Endothelial cell (in vitro differentiated cells): ENCODE data around the gene KRTAP10-3. TPM values are rescaled to one million over a fixed set of nuclear protein-coding genes. Genes with fewer than 3 reads are reported as not detected.

Source experiments
- DNase-seq: peaks from one replicate; pipeline ENCODE4 v3.0.0; 2021; ENCODE audit warnings: low spot score
- H3K27ac Mint-ChIP-seq: one replicate; pipeline ENCODE4 v1.8.0; 2021; ENCODE audit warnings: mixed read lengths, inconsistent platforms; ENCODE audit not compliant: unreplicated experiment
- H3K27me3 Mint-ChIP-seq: one replicate; pipeline ENCODE4 v1.8.0; 2021; ENCODE audit warnings: mild to moderate bottlenecking, moderate library complexity, mixed read lengths, inconsistent platforms; ENCODE audit not compliant: unreplicated experiment
- H3K36me3 Mint-ChIP-seq: one replicate; pipeline ENCODE4 v1.8.0; 2021; ENCODE audit warnings: mild to moderate bottlenecking, low read depth, mixed read lengths, inconsistent platforms; ENCODE audit not compliant: unreplicated experiment
- H3K4me1 Mint-ChIP-seq: one replicate; pipeline ENCODE4 v1.8.0; 2021; ENCODE audit warnings: mild to moderate bottlenecking, mixed read lengths, inconsistent platforms; ENCODE audit not compliant: unreplicated experiment
- H3K4me3 Mint-ChIP-seq: one replicate; pipeline ENCODE4 v1.8.0; 2021; ENCODE audit warnings: mild to moderate bottlenecking, mixed read lengths, inconsistent platforms; ENCODE audit not compliant: unreplicated experiment
- H3K9me3 Mint-ChIP-seq: one replicate; pipeline ENCODE4 v1.8.0; 2021; ENCODE audit warnings: mixed read lengths, inconsistent platforms; ENCODE audit not compliant: unreplicated experiment
- total RNA-seq: library from RNA; stranded (reverse); fragmentation: NEBNext Ultra II Directional; extraction: Animal tissue kit (Norgen Biotek cat#: 25700); gene quantifications from one replicate; pipeline ENCODE4 v1.2.1, GENCODE V29; 2021; ENCODE audit not compliant: unreplicated experiment
- TF ChIP-seq, protein P1 (sequence below): fragments of 200-600 bp; sonication (generic); IDR thresholded peaks from one replicate; pipeline ENCODE4 v1.5.0; 2021; ENCODE audit warnings: antibody characterized with exemption; ENCODE audit not compliant: unreplicated experiment

Gene KRTAP10-3
- total RNA-seq, 1 donor from 2014 or later: not detected

DNA sequence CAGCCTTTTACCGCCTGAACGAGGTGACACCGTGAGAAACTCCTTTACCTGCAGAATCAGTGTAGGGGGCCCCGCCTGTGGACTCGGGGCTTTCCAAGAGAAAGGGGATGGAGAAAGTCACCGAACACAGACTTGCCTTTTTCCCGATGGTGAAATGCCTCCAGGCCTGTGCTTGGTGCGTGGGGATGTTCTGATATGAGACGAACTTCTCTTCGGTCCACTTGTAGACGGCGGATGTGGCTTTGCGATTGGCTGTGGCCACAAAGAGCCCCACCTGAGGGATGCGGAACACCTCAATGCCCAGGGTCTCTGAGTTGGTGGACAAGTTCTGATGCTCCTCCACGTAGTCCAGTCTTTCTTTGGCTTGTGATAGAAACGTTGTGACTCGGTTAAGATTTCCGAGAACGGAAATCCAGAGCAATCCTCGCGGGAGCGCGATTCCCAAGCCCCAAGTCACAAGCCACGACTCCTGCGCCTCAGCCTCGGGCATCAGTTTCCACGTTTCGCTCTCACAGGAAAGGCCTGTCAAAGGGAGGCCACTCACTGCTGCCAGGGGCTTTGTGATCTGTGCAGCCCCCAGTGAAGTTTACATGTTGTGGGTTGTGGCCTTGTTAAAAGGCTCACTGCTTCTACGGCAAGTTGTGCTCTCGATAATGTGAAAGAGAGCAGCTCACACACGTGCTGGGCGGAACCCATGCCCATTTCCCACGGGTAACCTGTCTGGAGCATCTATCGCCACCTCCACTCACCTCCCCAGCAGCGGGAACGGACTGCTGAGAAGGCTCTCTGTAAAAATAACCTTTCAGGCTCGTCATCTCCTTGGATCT, 31.2 kb downstream of the KRTAP10-3 start:
- TF ChIP-seq, protein P1, sequence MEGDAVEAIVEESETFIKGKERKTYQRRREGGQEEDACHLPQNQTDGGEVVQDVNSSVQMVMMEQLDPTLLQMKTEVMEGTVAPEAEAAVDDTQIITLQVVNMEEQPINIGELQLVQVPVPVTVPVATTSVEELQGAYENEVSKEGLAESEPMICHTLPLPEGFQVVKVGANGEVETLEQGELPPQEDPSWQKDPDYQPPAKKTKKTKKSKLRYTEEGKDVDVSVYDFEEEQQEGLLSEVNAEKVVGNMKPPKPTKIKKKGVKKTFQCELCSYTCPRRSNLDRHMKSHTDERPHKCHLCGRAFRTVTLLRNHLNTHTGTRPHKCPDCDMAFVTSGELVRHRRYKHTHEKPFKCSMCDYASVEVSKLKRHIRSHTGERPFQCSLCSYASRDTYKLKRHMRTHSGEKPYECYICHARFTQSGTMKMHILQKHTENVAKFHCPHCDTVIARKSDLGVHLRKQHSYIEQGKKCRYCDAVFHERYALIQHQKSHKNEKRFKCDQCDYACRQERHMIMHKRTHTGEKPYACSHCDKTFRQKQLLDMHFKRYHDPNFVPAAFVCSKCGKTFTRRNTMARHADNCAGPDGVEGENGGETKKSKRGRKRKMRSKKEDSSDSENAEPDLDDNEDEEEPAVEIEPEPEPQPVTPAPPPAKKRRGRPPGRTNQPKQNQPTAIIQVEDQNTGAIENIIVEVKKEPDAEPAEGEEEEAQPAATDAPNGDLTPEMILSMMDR: no peak
- DNase-seq: no peak
- H3K36me3 Mint-ChIP-seq: peaks cover 5% of the 10 kb centered on the region
- no peak overlapping the region for H3K4me3 Mint-ChIP-seq
- H3K4me1 Mint-ChIP-seq: no peaks in the 10 kb centered on the region
- no peak overlapping the region for H3K27ac Mint-ChIP-seq
- no peaks in the 10 kb centered on the region for H3K9me3 Mint-ChIP-seq
- H3K27me3 Mint-ChIP-seq: peaks cover 10% of the 10 kb centered on the region

DNA sequence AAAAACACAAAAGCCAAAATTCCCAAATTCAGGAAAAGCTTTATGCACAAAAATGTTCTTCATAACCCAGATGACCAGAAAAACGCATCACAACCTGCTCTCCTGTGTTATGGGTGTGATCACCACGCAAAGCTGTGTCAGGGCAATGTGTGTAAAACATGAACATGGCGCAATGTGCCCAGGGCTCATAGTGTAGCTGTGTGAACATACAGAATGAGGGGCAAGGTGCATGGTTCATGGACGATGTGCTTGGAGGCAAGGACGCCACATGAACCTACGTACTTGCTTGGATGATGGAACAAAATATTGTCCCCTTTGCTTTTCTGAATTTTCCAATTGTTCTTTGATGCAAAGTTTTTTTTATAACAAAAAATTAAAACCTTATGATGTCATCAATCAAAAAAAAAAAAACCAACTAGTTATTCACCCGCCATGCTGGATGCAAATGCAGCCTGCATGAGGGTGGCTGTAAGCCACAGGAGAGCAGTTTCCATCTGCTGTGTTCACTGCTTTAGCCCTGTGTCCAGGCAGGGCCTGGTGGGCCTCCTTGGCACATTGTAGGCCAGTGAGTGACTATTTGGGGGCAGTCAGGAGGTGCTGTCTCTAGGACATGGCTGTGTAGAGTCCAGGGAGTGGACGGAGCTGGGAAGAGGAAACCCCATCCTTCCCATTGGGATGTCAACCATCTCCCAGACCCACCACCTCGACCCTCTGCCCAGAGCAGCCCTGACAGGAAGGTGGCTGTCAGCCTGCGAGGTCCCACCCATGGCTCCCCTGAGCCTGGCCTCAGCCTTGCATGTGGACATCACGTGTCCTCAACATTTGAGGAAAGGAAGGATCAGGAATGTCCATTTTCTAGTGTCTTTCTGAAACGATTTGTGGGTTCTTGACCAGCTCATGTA, 32.2 kb downstream of the KRTAP10-3 start:
- H3K4me3 Mint-ChIP-seq: no peak overlapping the region
- H3K27me3 Mint-ChIP-seq: peaks cover 7% of the 10 kb centered on the region
- no peaks in the 10 kb centered on the region for H3K9me3 Mint-ChIP-seq

DNA sequence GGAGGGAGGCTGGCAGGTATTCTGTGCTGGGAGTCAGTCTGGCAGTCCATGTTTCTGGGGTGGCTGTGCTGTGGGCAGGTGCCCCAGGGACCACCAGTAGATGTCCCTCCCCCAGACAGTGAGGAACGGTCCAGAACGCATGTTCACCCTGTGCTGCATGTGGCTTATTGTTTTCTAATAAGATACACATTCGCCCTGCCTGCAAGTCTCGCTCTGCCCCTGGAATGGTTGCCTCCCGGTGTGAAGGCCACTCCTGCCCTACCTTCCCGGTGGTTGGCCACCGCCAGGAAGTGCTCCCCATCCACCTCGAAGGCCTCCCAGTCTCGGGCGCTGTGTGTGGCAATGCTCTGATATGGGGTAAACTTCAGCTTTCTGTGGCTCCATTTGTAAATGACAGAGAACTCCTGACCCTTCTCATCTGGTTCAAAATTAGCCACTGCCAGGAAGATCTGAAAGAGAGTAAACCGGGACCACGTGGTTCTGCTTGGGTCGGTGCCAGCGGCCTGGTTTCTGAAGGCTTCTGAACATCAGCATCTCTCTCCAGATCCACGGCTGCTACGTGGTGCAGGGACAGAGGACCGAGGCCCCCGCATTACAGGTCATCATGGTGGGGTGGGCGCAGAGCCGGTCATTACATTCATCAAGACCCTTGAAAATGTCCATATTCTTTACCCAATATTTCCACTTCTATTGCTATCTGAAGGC, 33.1 kb downstream of the KRTAP10-3 start:
- Mint-ChIP-seq H3K27ac (no peak overlapping the region), H3K9me3 (no peaks in the 10 kb centered on the region), H3K4me3 (no peak overlapping the region), H3K36me3 (peaks cover 5% of the 10 kb centered on the region), H3K4me1 (no peaks in the 10 kb centered on the region), H3K27me3 (peaks cover 5% of the 10 kb centered on the region)
- TF ChIP-seq, protein P1: no peak
- no peak for DNase-seq

More for the DNA sequence above, 32.2 kb downstream of the KRTAP10-3 start:
- Mint-ChIP-seq H3K27ac (no peak overlapping the region), H3K36me3 (peaks cover 5% of the 10 kb centered on the region), H3K4me1 (no peaks in the 10 kb centered on the region)
- no peak for DNase-seq
- TF ChIP-seq, protein P1: no peak

DNA sequence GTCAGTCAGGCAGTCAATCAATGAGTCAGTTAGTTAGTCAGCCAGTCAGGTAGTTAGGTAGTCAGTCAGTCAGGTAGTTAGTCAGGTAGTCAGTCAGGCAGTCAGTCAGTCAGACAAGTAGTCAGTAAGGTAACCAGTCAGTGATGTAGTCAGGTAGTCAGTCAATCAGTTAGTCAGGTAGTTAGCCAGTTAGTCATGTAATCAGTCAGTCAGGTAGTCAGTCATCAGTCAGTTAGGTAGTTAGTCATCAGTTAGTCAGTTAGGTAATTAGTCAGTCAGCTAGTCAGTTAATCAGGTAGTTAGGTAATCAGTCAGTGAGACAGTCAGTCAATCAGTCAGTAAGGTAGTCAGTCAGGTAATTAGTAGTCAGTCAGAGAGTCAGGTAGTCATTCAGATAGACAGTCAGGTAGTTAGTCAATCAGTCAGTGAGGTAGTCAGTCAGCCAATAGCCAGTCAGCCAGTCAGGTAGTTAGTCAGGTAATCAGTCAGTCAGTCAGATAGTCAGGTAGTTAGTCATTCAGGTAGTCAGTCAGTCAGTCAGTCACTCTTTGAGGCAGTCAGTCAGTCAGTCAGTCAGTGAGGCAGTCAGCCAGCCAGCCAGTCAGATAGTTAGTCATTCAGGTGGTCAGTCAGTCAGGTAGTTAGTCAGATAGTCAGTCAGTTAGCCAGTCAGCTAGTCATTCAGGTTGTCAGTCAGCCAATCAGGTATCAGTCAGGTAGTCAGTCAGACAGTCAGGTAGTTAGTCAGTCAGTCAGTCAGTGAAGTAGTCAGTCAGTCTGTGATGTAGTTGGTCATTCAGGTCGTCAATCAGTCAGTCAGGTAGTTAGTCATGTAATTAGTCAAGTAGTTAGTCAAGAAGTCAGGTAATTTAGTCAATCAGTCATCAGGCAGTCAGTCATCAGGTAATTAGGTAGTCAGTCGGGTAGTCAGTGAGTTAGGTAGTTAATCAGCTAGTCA, 33.9 kb downstream of the KRTAP10-3 start:
- H3K36me3 Mint-ChIP-seq: no peaks in the 10 kb centered on the region
- DNase-seq: no peak
- TF ChIP-seq, protein P1: no peak
- no peaks in the 10 kb centered on the region for H3K9me3 Mint-ChIP-seq
- peaks cover 3% of the 10 kb centered on the region for H3K27me3 Mint-ChIP-seq
- no peak overlapping the region for H3K27ac Mint-ChIP-seq
- no peak overlapping the region for H3K4me3 Mint-ChIP-seq
- H3K4me1 Mint-ChIP-seq: no peaks in the 10 kb centered on the region
